ENCODE data around the gene L1CAM. TPM values are rescaled to one million over a fixed set of nuclear protein-coding genes. Genes with fewer than 3 reads are reported as not detected.

The L1CAM gene
- total and polyA plus RNA-seq, 12 donors = 0.52 to 50.1 (median 7.2) TPM

GRCh38 chrX:153931151-153931550 is 45.2 kb upstream of the L1CAM start:
- peaks cover 21 to 44% of the 10 kb centered on the region in 2 donors for H3K4me1 ChIP-seq (replicated peaks in 1 of 2)
- DNase-seq = no peak
- TF ChIP-seq CTCF (IDR thresholded peaks at IDR 0.05) (no peak), POLR2A (IDR thresholded peaks at IDR 0.05) (no peak)
- H3K9me3 ChIP-seq (replicated peaks in 1 of 3) = no peaks in the 10 kb centered on the region
- WGBS, 4 donors = 82 to 89% (median 87%) methylated on average over 5 to 8 of the region's 8 CpGs; no CpG with 5 or more reads in 1 of the 4 donors
- H3K27me3 ChIP-seq = no peaks in the 10 kb centered on the region
- intact Hi-C loops (cut with DNase I) = no loop called here
- H3K36me3 ChIP-seq (replicated peaks in 1 of 2) = peaks cover 0 to 22% of the 10 kb centered on the region in 2 donors
- H3K27ac ChIP-seq = no peak overlapping the region
- H3K4me3 ChIP-seq = no peak overlapping the region

GRCh38 chrX:153930011-153930910 is 44.3 kb upstream of the L1CAM start:
- Histone ChIP-seq H3K36me3 (replicated peaks in 1 of 2) (peaks cover 0 to 22% of the 10 kb centered on the region in 2 donors), H3K27me3 (no peaks in the 10 kb centered on the region), H3K4me1 (replicated peaks in 1 of 2) (peaks cover 21 to 44% of the 10 kb centered on the region in 2 donors), H3K9me3 (replicated peaks in 1 of 3) (no peaks in the 10 kb centered on the region), H3K4me3 (no peak overlapping the region), H3K27ac (peak overlapping the region in 2 of 5 donors; percentile 5 to 61)
- intact Hi-C loops (cut with DNase I) = no loop called here
- TF ChIP-seq POLR2A (IDR thresholded peaks at IDR 0.05) (no peak), CTCF (IDR thresholded peaks at IDR 0.05) (no peak)
- no peak for DNase-seq
- WGBS, 4 donors = 80 to 86% (median 83%) methylated on average over 16 to 31 of the region's 31 CpGs

GRCh38 chrX:153929576-153929975 is 43.6 kb upstream of the L1CAM start:
- TF ChIP-seq POLR2A (IDR thresholded peaks at IDR 0.05) = no peak
- TF ChIP-seq CTCF (IDR thresholded peaks at IDR 0.05) = no peak
- DNase-seq = no peak
- intact Hi-C loops (cut with DNase I) = no loop called here
- no peaks in the 10 kb centered on the region for H3K27me3 ChIP-seq
- no peaks in the 10 kb centered on the region for H3K9me3 ChIP-seq (replicated peaks in 1 of 3)
- WGBS, 4 donors = 64 to 78% (median 73%) methylated on average over 10 of the region's 10 CpGs; no CpG with 5 or more reads in 1 of the 4 donors
- H3K27ac ChIP-seq = peak overlapping the region in 3 of 5 donors; percentile 5 to 94 (median 61)
- peaks cover 0 to 22% of the 10 kb centered on the region in 2 donors for H3K36me3 ChIP-seq (replicated peaks in 1 of 2)
- H3K4me1 ChIP-seq (replicated peaks in 1 of 2) = peaks cover 21 to 45% of the 10 kb centered on the region in 2 donors
- H3K4me3 ChIP-seq = no peak overlapping the region

- Histone ChIP-seq H3K27me3 (no peaks in the 10 kb centered on the region), H3K36me3 (replicated peaks in 1 of 2) (peaks cover 0 to 22% of the 10 kb centered on the region in 2 donors), H3K9me3 (replicated peaks in 1 of 3) (no peaks in the 10 kb centered on the region), H3K4me1 (replicated peaks in 1 of 2) (peaks cover 17 to 43% of the 10 kb centered on the region in 2 donors), H3K4me3 (no peak overlapping the region), H3K27ac (peak overlapping the region in 3 of 5 donors; percentile 26 to 94 (median 61))
- intact Hi-C loops (cut with DNase I) = no loop called here
- peak in 1 of 7 donors; percentile 31 for DNase-seq
- TF ChIP-seq POLR2A (IDR thresholded peaks at IDR 0.05) (no peak), CTCF (IDR thresholded peaks at IDR 0.05) (no peak)
- WGBS, 4 donors = 39 to 69% (median 54%) methylated on average over 4 to 9 of the region's 9 CpGs
Observed at GRCh38 chrX:153928846-153929245, 42.9 kb upstream of the L1CAM start.

Measured in adrenal gland (tissue), 12 donors.